ENCODE results near the gene FOXF2. TPM values are rescaled to one million over a fixed set of nuclear protein-coding genes. Genes with fewer than 3 reads are reported as not detected.

FOXF2 gene
- total and polyA plus RNA-seq, 2 of the 4 experiments (the other 2 are of a cell fraction), result 2.5 to 16.3 TPM

DNA sequence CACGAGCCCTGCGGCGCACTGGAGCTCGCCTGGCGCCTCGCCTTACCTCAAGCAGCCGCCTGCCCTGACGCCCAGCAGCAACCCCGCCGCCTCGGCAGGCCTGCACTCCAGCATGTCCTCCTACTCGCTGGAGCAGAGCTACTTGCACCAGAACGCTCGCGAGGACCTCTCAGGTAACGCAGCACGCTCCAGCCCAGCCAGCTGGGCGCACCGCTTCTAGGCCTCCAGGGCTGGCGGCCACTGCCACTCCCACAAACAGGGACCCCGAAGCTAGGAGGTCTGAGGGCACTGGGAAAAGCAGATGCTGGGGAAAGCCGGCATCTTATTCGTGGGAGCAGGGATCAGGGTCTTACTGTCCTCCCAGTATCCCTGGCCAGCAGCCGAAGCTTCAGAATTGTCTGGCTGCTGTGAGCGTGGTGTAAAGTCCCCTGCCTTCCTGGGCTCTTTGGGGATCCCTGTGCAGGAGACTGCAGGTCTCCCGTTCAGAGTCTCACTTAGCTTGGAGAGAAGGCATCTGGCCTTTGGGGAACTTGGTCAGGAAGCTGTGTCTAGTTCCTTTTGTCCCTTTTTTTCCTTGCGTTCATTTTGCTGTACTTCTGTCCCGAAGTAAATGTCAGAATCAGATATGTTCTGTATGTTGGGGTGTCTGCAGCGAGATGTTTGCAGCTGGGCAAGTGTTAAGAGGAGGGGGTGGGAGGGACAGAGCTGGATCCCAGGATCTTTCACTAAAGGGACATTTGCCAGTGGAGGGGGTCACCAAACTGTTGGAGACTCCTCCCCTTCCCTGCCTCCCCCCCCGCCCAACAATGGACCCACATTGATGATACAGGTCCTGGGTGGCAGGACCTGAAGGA, 1.8 kb downstream of the FOXF2 start:
- H3K4me3 ChIP-seq (ENCODE audit: insufficient read depth, low read depth, low read length), result peak overlapping the region; percentile 58
- H2AFZ ChIP-seq (replicated peaks; ENCODE audit: low read length, poor library complexity), result peak overlapping the region; percentile 84
- H3K9ac ChIP-seq (ENCODE audit: low read depth, low read length), result peak overlapping the region; percentile 88
- TF ChIP-seq MAZ (IDR thresholded peaks at IDR 0.05; ENCODE audit: borderline replicate concordance, low read depth, low read length), result no peak
- TF ChIP-seq RCOR1 (IDR thresholded peaks at IDR 0.05; ENCODE audit: insufficient replicate concordance, low read length), result no peak
- H3K79me1 ChIP-seq (ENCODE audit: low read depth in 1 of 2, low read length in 2 of 2), result peaks cover 11 to 16% of the 10 kb centered on the region in 2 experiments
- peak overlapping the region; percentile 91 for H3K14ac ChIP-seq (replicated peaks; ENCODE audit: low read depth, low read length)
- H4K8ac ChIP-seq (ENCODE audit: low read depth in 2 of 2, low read length in 2 of 2), result peak overlapping the region in 1 of 2 experiments; percentile 26; a peak in 1 of 4 replicates
- peak overlapping the region; percentile 73 for H3K4ac ChIP-seq (ENCODE audit: low read depth, low read length)
- peak overlapping the region; percentile 98 for H3K23ac ChIP-seq (ENCODE audit: low read depth, low read length)
- peaks cover 13% of the 10 kb centered on the region; the same call in 1 of the 2 replicates for H4K20me1 ChIP-seq (ENCODE audit: insufficient read depth, low read length)
- peak overlapping the region; percentile 24; the same call in 1 of the 2 replicates for H2BK20ac ChIP-seq (ENCODE audit: low read depth, low read length)
- H3K36me3 ChIP-seq (ENCODE audit: control insufficient read depth, insufficient read depth, low read length), result peaks cover 6% of the 10 kb centered on the region
- H2BK120ac ChIP-seq (ENCODE audit: low read depth, low read length), result 0 out of 2 replicates have a peak overlapping the region, but pooled peaks have one; percentile 27
- peak overlapping the region; percentile 75 for H2BK5ac ChIP-seq (ENCODE audit: low read depth, low read length, poor library complexity, severe bottlenecking)
- intact Hi-C loops (cut with micrococcal nuclease), result no loop called here
- ChIA-PET POLR2A (ENCODE audit: unreplicated experiment) (interaction anchor here (0.6 to 0.7 kb wide), 2 partner anchors 32 to 708 kb away, joined by 4 to 7 read pairs; no protein-coding TSS in a partner anchor), CTCF (no interaction called here)
- H4K91ac ChIP-seq (ENCODE audit: insufficient read depth, low read depth, low read length), result peak overlapping the region; percentile 51
- H3K27ac ChIP-seq (ENCODE audit: insufficient read depth, low read length), result peak overlapping the region; percentile 98
- peak overlapping the region; percentile 6; the same call in 1 of the 2 replicates for H2AK5ac ChIP-seq (ENCODE audit: low read depth, low read length)
- H2BK15ac ChIP-seq (ENCODE audit: low read depth, low read length), result no peak overlapping the region
- peak overlapping the region; percentile 24 for H3K18ac ChIP-seq (ENCODE audit: low read depth, low read length)
- no peaks in the 10 kb centered on the region for H3K27me3 ChIP-seq (ENCODE audit: control insufficient read depth, insufficient read depth, low read length)
- no peaks in the 10 kb centered on the region for H3K9me3 ChIP-seq (ENCODE audit: control insufficient read depth, insufficient read depth, low read length)
- 0 out of 2 replicates have a peak, but pooled peaks cover 3% of the 10 kb centered on the region for H3K9me1 ChIP-seq (ENCODE audit: insufficient read depth, low read length)
- WGBS, 2 experiments (ENCODE audit: extremely low coverage in 2 of 2, insufficient read length in 1 of 2), result 0% methylated on average over 3 of the region's 30 CpGs; no CpG with 5 or more reads in 1 of the 2 experiments
- BruUV-seq (replicated peaks), result no TSS peak
- peak overlapping the region; percentile 79 for H2AK9ac ChIP-seq (replicated peaks; ENCODE audit: low read depth, low read length, poor library complexity)
- ATAC-seq (ENCODE audit: low read depth), result peak; percentile 1
- peak overlapping the region; percentile 8; the same call in 1 of the 2 replicates for H4K5ac ChIP-seq (ENCODE audit: low read depth, low read length)
- in situ Hi-C loops (cut with MboI; ENCODE audit: low sequenced_read_pairs), result loop anchor here (10.0 to 25.0 kb wide), 2 partner anchors 479 to 796 kb away; no protein-coding TSS in a partner anchor
- H3K4me1 ChIP-seq (ENCODE audit: control insufficient read depth, insufficient read depth, low read length), result peaks cover 16% of the 10 kb centered on the region
- dilution Hi-C loops (cut with HindIII; ENCODE audit: low sequenced_read_pairs, unreplicated experiment), result no loop called here
- DNase-seq, result peak; percentile 63
- peak overlapping the region; percentile 70 for H3K56ac ChIP-seq (ENCODE audit: extremely low read depth, insufficient read depth, low read length)
- H3K4me2 ChIP-seq (ENCODE audit: low read depth, low read length), result peak overlapping the region; percentile 95

All from IMR-90 (cell line).